K562 (cell line): ENCODE measurements around the gene ALKBH3. TPM values are rescaled to one million over a fixed set of nuclear protein-coding genes. Genes with fewer than 3 reads are reported as not detected.

ENCODE experiments used
- BRD4 ChIP-seq: fragments of 200-600 bp; sonication (generic); IDR thresholded peaks from 2 replicates; pipeline ENCODE4 v1.6.1; 2017; ENCODE audit warnings: inconsistent platforms
- ELF2 ChIP-seq: fragments of 250-450 bp; sonication (Bioruptor Pico); IDR thresholded peaks from 2 replicates; pipeline ENCODE4 v1.5.0; 2021; ENCODE audit warnings: mild to moderate bottlenecking
- GTF2E2 ChIP-seq: fragments of 200-800 bp; sonication (Bioruptor generic); IDR thresholded peaks from 2 replicates; pipeline ENCODE4 v1.6.1; 2016; ENCODE audit warnings: missing genetic modification characterization, missing compliant biosample characterization
- HOMEZ ChIP-seq: fragments of 250-450 bp; sonication (Bioruptor Pico); IDR thresholded peaks from 2 replicates; pipeline ENCODE4 v1.4.0; 2020; ENCODE audit warnings: mild to moderate bottlenecking, moderate library complexity
- MAZ ChIP-seq, 2 experiments: fragments of 450-650 bp in 1 of 2; sonication (generic) in 1 of 2; formaldehyde crosslinking; IDR thresholded peaks in 1 of 2; conservative IDR thresholded peaks in 1 of 2; 2 replicates each; pipeline versions ENCODE4 v1.4.0 to v1.5.0; 2020; ENCODE audit warnings: mild to moderate bottlenecking in 1 of 2, missing genetic modification reagents in 1 of 2
- MCM7 ChIP-seq, 2 experiments: fragments of 450-650 bp; IDR thresholded peaks; 2 replicates each; pipeline ENCODE4 v1.6.1; 2016 to 2018
- MEF2D ChIP-seq: conservative IDR thresholded peaks from 2 replicates; pipeline ENCODE4 v1.6.1; 2016; ENCODE audit warnings: low read depth, missing genetic modification characterization, missing compliant biosample characterization
- MITF ChIP-seq: IDR thresholded peaks from 2 replicates; pipeline ENCODE4 v1.6.1; 2014; ENCODE audit warnings: antibody characterized with exemption
- NCOA4 ChIP-seq: fragments of 450-650 bp; IDR thresholded peaks from 2 replicates; pipeline ENCODE4 v1.6.1; 2018; ENCODE audit warnings: mild to moderate bottlenecking; ENCODE audit not compliant: partially characterized antibody
- NFRKB ChIP-seq: fragments of 450-650 bp; IDR thresholded peaks from 2 replicates; pipeline ENCODE4 v1.6.1; 2016; ENCODE audit warnings: low read depth
- NR2C2 ChIP-seq, 2 experiments: fragments of 200-800 bp in 1 of 2; sonication (Bioruptor generic) in 1 of 2; sonication (generic) in 1 of 2; formaldehyde crosslinking in 1 of 2; IDR thresholded peaks; 2 replicates each; pipeline versions ENCODE4 v1.6.1 to v1.8.0; 2016 to 2022; ENCODE audit warnings: mild to moderate bottlenecking in 1 of 2, missing compliant biosample characterization in 1 of 2, missing genetic modification characterization in 1 of 2, missing genetic modification reagents in 1 of 2
- POLR3G ChIP-seq: IDR thresholded peaks from 2 replicates; pipeline ENCODE4 v1.6.1; 2011; ENCODE audit not compliant: insufficient read length, insufficient replicate concordance; ENCODE audit errors: extremely low read depth
- RNF2 ChIP-seq: sonication (generic); IDR thresholded peaks from 2 replicates; pipeline ENCODE4 v1.6.1; 2016
- RUNX1 ChIP-seq: sonication (generic); IDR thresholded peaks from 2 replicates; pipeline ENCODE4 v1.6.1; 2016; ENCODE audit warnings: antibody characterized with exemption, low read depth
- ZNF121 ChIP-seq: sonication (generic); formaldehyde crosslinking; conservative IDR thresholded peaks from 2 replicates; pipeline ENCODE4 v1.8.0; 2022; ENCODE audit warnings: missing genetic modification reagents
- ZNF134 ChIP-seq: fragments of 250-450 bp; sonication (Bioruptor Pico); conservative IDR thresholded peaks from 2 replicates; pipeline ENCODE4 v1.4.0; 2020
- ZNF3 ChIP-seq: fragments of 250-450 bp; sonication (Bioruptor Pico); IDR thresholded peaks from 2 replicates; pipeline ENCODE4 v1.5.0; 2021; ENCODE audit warnings: mild to moderate bottlenecking, moderate library complexity
- ZNF785 ChIP-seq: fragments of 250-450 bp; sonication (Bioruptor Pico); IDR thresholded peaks from 2 replicates; pipeline ENCODE4 v1.4.0; 2020; ENCODE audit warnings: mild to moderate bottlenecking
- polyA plus RNA-seq, 8 experiments: library from polyadenylated mRNA; depleted of rRNA in 4 of 8; stranded (reverse) in 5 of 8; unstranded in 3 of 8; fragments of >200 nt; fragmentation: Nextera tagmentation in 2 of 8; fragmentation: Illumina TruSeq in 1 of 8; extraction: Ambion mirVana in 2 of 8; extraction: Trizol in 1 of 8; gene quantifications; 2 replicates each; pipeline versions ENCODE4 v1.2.1 to v1.2.3, GENCODE V29; 2011 to 2014; ENCODE audit warnings: inconsistent platforms in 1 of 8, missing spikeins in 1 of 8
- total RNA-seq, 7 experiments: library from RNA; depleted of rRNA in 6 of 7; stranded (reverse); fragments of >200 nt in 6 of 7; fragmentation: Illumina TruSeq in 2 of 7; extraction: Trizol in 2 of 7; gene quantifications; 2 replicates each; pipeline versions ENCODE4 v1.2.1 to v1.2.3, GENCODE V29; 2011 to 2021; ENCODE audit warnings: low replicate concordance in 1 of 7
- TF ChIP-seq, protein P1 (sequence below): fragments of 250-450 bp; sonication (Bioruptor Pico); IDR thresholded peaks from 2 replicates; pipeline ENCODE4 v1.5.0; 2021; ENCODE audit warnings: mild to moderate bottlenecking, borderline replicate concordance
- TF ChIP-seq, protein P2 (sequence below), 2 experiments: IDR thresholded peaks; 2 replicates each; pipeline ENCODE4 v1.6.1; 2011; ENCODE audit warnings: borderline replicate concordance in 1 of 2, control low read depth in 1 of 2, low read depth in 1 of 2, low read length in 1 of 2, mild to moderate bottlenecking in 1 of 2, mixed read lengths in 1 of 2, moderate library complexity in 1 of 2; ENCODE audit not compliant: insufficient read depth in 1 of 2, insufficient read length in 1 of 2, poor library complexity in 1 of 2, severe bottlenecking in 1 of 2; ENCODE audit errors: extremely low read depth in 1 of 2

Gene ALKBH3
- total and polyA plus RNA-seq, 9 of the 15 experiments (the other 6 are each of a cell fraction or from before 2014, with no cell fraction given) = 16.0 to 49.9 (median 36.5) TPM

- TF ChIP-seq RNF2 (no peak), ZNF785 (CRISPR knock-in tag) (no peak), HOMEZ (CRISPR knock-in tag) (no peak), BRD4 (no peak), MITF (no peak), MEF2D (tag) (peak; percentile 23; the same call in 1 of the 2 replicates), ZNF121 (CRISPR knock-in tag) (no peak), NR2C2 (CRISPR knock-in tag; IDR thresholded peaks at IDR 0.05) (peak; percentile 56; the same call in 1 of the 2 replicates), NR2C2 (tag; IDR thresholded peaks at IDR 0.05) (peak; percentile 96), MCM7 (IDR thresholded peaks at IDR 0.05) (no peak), NCOA4 (no peak), GTF2E2 (peak; percentile 58; the same call in 1 of the 2 replicates), ELF2 (no peak), ZNF134 (no peak), MAZ (CRISPR knock-in tag; conservative IDR thresholded peaks at IDR 0.05 in 1 of 2, IDR thresholded peaks at IDR 0.05 in 1 of 2) (no peak), ZNF3 (CRISPR knock-in tag) (no peak), RUNX1 (no peak), POLR3G (no peak), NFRKB (peak; percentile 35; the same call in 1 of the 2 replicates)
- TF ChIP-seq, protein P1, sequence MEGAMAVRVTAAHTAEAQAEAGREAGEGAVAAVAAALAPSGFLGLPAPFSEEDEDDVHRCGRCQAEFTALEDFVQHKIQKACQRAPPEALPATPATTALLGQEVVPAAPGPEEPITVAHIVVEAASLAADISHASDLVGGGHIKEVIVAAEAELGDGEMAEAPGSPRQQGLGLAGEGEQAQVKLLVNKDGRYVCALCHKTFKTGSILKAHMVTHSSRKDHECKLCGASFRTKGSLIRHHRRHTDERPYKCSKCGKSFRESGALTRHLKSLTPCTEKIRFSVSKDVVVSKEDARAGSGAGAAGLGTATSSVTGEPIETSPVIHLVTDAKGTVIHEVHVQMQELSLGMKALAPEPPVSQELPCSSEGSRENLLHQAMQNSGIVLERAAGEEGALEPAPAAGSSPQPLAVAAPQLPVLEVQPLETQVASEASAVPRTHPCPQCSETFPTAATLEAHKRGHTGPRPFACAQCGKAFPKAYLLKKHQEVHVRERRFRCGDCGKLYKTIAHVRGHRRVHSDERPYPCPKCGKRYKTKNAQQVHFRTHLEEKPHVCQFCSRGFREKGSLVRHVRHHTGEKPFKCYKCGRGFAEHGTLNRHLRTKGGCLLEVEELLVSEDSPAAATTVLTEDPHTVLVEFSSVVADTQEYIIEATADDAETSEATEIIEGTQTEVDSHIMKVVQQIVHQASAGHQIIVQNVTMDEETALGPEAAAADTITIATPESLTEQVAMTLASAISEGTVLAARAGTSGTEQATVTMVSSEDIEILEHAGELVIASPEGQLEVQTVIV (CRISPR knock-in tag) = no peak
- TF ChIP-seq, protein P2, sequence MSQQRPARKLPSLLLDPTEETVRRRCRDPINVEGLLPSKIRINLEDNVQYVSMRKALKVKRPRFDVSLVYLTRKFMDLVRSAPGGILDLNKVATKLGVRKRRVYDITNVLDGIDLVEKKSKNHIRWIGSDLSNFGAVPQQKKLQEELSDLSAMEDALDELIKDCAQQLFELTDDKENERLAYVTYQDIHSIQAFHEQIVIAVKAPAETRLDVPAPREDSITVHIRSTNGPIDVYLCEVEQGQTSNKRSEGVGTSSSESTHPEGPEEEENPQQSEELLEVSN (IDR thresholded peaks at IDR 0.05; ENCODE audit: borderline replicate concordance in 1 of 2, extremely low read depth in 1 of 2, insufficient read depth in 1 of 2, insufficient read length in 1 of 2, low read depth in 1 of 2, low read length in 1 of 2, poor library complexity in 1 of 2, severe bottlenecking in 1 of 2) = no peak
These were observed 40.2 kb downstream of the ALKBH3 start (continued) for GRCh38 chr11:43920598-43921419.
